A673 (cell line): Measurements from ENCODE around the gene CFAP61. TPM values are rescaled to one million over a fixed set of nuclear protein-coding genes. Genes with fewer than 3 reads are reported as not detected.

Source experiments
- BruUV-seq: library from RNA; stranded (reverse); fragments of 400-500 nt; replicated peaks from 2 replicates; lab custom pipeline; 2021; lab: Mats Ljungman, UMichigan
- CTCF ChIA-PET: fragments of 300-600 bp; sonication (Branson Sonifier 250); formaldehyde crosslinking; loops from one replicate; lab custom pipeline; 2022; ENCODE audit warnings: antibody characterized with exemption; lab: Charles Lee
- POLR2A ChIA-PET: fragments of 300-600 bp; sonication (Branson Sonifier 250); formaldehyde crosslinking; loops from one replicate; lab custom pipeline; 2022; ENCODE audit warnings: antibody characterized with exemption; ENCODE audit not compliant: low non-redundant PET; lab: Charles Lee
- DNase-seq: peaks from one replicate; pipeline ENCODE4 v3.0.0-alpha.2; 2015; ENCODE audit warnings: low spot score
- H3K27ac ChIP-seq: fragments of 200-600 bp; sonication (generic); 2 replicates; pipeline ENCODE4 v1.5.1; 2016; ENCODE audit warnings: mixed run types, low read depth, mild to moderate bottlenecking, mixed read lengths, antibody characterized with exemption, low read length; ENCODE audit not compliant: poor library complexity, severe bottlenecking
- H3K27me3 ChIP-seq: fragments of 200-600 bp; sonication (generic); replicated peaks from 2 replicates; pipeline ENCODE4 v1.6.1; 2017; ENCODE audit warnings: mixed run types, low read depth, mild to moderate bottlenecking, mixed read lengths, antibody characterized with exemption, low read length; ENCODE audit not compliant: insufficient read depth, poor library complexity
- H3K36me3 ChIP-seq: fragments of 200-600 bp; sonication (generic); 2 replicates; pipeline ENCODE4 v1.6.1; 2016; ENCODE audit warnings: mixed run types, mild to moderate bottlenecking, mixed read lengths, antibody characterized with exemption, low read length; ENCODE audit not compliant: insufficient read depth, poor library complexity, severe bottlenecking
- H3K4me1 ChIP-seq: fragments of 200-600 bp; sonication (generic); 2 replicates; pipeline ENCODE4 v1.6.1; 2017; ENCODE audit warnings: mixed run types, mild to moderate bottlenecking, mixed read lengths, antibody characterized with exemption, low read length; ENCODE audit not compliant: insufficient read depth, poor library complexity, severe bottlenecking
- H3K4me3 ChIP-seq: fragments of 200-600 bp; sonication (generic); 2 replicates; pipeline ENCODE4 v1.5.1; 2016; ENCODE audit warnings: low read depth, mixed run types, mild to moderate bottlenecking, mixed read lengths, low read length; ENCODE audit not compliant: poor library complexity, severe bottlenecking
- H3K9me3 ChIP-seq: fragments of 200-600 bp; sonication (generic); 2 replicates; pipeline ENCODE4 v1.6.1; 2016; ENCODE audit warnings: mixed run types, low read depth, mild to moderate bottlenecking, mixed read lengths, antibody characterized with exemption, low read length; ENCODE audit not compliant: poor library complexity, severe bottlenecking
- CTCF ChIP-seq: fragments of 300-800, 200-600 bp; sonication (generic); conservative IDR thresholded peaks from 2 replicates; pipeline ENCODE4 v1.5.1; 2017; ENCODE audit warnings: low read depth, mild to moderate bottlenecking, antibody characterized with exemption, low read length, moderate library complexity, mixed read lengths
- EZH2 ChIP-seq: fragments of 200-600 bp; sonication (generic); IDR thresholded peaks from 2 replicates; pipeline ENCODE4 v1.6.1; 2017; ENCODE audit warnings: borderline replicate concordance, low read depth, mild to moderate bottlenecking, mixed read lengths, antibody characterized with exemption, low read length; ENCODE audit not compliant: poor library complexity, severe bottlenecking
- intact Hi-C: fragments of 100-400 bp; cut with micrococcal nuclease; formaldehyde crosslinking; loops from one replicate; pipeline ENCODE4 v1.10.0; 2022; ENCODE audit not compliant: unreplicated experiment
- total RNA-seq: library from RNA; stranded (reverse); gene quantifications from 2 replicates; pipeline ENCODE4 v1.2.3, GENCODE V29; 2021

The CFAP61 gene
- total RNA-seq, 1 experiment from 2014 or later, result not detected

DNA sequence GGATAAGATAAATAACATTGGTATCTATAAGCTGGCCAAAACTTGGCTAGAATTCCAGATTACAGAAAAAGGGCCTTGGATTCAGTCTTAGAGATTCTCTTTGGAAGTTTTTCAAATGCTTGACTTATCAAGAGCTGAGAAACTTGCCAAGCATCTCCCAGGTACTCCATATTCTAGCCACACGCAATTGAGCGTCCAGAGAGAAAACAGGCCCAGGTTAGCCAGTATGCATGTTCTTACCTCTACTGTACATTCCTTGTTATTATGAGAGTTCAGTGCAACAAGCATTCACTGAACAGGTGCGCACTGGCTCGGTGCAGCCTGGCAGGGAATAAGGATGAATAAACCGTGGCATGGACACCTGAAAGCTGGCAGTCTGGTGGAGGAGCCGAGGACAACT lies 13.7 kb upstream of the CFAP61 start:
- Histone ChIP-seq H3K27ac (no peak overlapping the region), H3K36me3 (peaks cover 100% of the 10 kb centered on the region), H3K4me3 (no peak overlapping the region), H3K4me1 (peaks cover 3% of the 10 kb centered on the region), H3K27me3 (no peaks in the 10 kb centered on the region), H3K9me3 (no peaks in the 10 kb centered on the region)
- ChIA-PET CTCF (no interaction called here), POLR2A (no interaction called here)
- intact Hi-C loops, result loop anchor here (10.0 kb wide), 1 partner anchor 56 kb away; no protein-coding TSS in a partner anchor
- no TSS peak for BruUV-seq
- TF ChIP-seq CTCF (no peak), EZH2 (no peak)
- DNase-seq, result no peak

DNA sequence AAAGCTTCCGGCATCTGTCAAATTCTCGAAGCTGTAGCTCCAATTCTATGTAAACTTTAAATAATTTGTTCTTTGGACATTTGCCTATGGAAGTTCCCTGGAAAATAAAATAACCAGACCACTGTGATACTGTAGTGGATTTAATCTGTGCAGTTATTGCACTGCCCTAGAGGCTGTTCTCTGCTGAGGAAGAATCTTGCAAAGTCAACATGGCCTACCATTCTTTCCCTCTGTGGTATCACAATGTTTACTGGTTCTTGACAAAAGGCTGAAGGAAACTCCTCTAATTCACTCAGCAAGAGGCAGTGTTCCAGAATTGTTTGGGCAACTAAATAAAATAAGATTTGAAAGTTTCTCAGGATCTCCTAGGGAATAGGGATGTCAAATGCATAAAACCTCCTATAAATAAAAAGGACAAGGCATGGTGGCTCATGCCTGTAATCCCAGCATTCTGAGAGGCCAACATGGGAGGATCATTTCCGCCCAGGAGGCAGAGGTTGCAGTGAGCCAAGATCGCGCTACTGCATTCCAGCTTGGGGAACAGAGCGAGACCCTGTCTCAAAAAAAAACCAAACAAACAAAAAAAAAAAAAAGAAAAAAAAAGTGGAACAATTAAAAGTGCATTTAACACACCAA lies 12.5 kb upstream of the CFAP61 start:
- Histone ChIP-seq H3K4me1 (peaks cover 3% of the 10 kb centered on the region), H3K9me3 (no peaks in the 10 kb centered on the region), H3K27me3 (no peaks in the 10 kb centered on the region), H3K36me3 (peaks cover 96% of the 10 kb centered on the region), H3K4me3 (no peak overlapping the region), H3K27ac (no peak overlapping the region)
- no peak for DNase-seq
- no peak for TF ChIP-seq CTCF
- no peak for TF ChIP-seq EZH2
- ChIA-PET CTCF (no interaction called here), POLR2A (no interaction called here)
- BruUV-seq, result no TSS peak
- intact Hi-C loops, result loop anchor here (10.0 kb wide), 1 partner anchor 55 kb away; no protein-coding TSS in a partner anchor

DNA sequence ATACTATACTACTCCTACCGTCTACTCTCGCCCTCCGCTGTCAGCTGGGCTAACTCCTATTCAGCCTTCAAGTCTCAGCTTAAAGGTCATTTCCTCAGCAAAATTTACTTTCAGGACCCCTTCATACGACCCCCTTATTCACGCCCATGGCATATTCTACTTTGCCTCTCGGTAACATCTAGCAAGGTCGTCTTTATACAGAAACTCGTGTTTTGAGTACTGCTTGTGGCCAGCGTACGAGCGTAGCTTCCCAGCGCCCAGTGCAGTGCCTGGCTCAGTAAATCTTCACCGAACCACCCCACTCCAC lies 612 bp upstream of the CFAP61 start:
- Histone ChIP-seq H3K4me1 (no peaks in the 10 kb centered on the region), H3K27ac (peak overlapping the region; percentile 85), H3K36me3 (peaks cover 36% of the 10 kb centered on the region), H3K9me3 (no peaks in the 10 kb centered on the region), H3K27me3 (no peaks in the 10 kb centered on the region), H3K4me3 (peak overlapping the region; percentile 99)
- CTCF ChIA-PET, result no interaction called here
- no peak for DNase-seq
- intact Hi-C loops, result no loop called here
- no peak for TF ChIP-seq EZH2
- no peak for TF ChIP-seq CTCF
- no TSS peak for BruUV-seq
- POLR2A ChIA-PET, result no interaction called here
